OCI-LY1 (cell line): Measurements from ENCODE around the gene BBS12.

ENCODE experiments used
- EZH2 ChIP-seq: fragments of 200-600 bp; sonication (generic), shearing (Covaris generic); IDR thresholded peaks from 2 replicates; pipeline ENCODE4 v1.8.0; 2017; ENCODE audit warnings: borderline replicate concordance, mixed run types, mild to moderate bottlenecking, antibody characterized with exemption, low read length, moderate library complexity, mixed read lengths
- TF ChIP-seq, protein P1 (sequence below): fragments of 200-600 bp; sonication (generic), shearing (Covaris generic); IDR thresholded peaks from 2 replicates; pipeline ENCODE4 v1.5.1; 2017; ENCODE audit warnings: mild to moderate bottlenecking, antibody characterized with exemption, low read length, moderate library complexity, mixed read lengths

DNA sequence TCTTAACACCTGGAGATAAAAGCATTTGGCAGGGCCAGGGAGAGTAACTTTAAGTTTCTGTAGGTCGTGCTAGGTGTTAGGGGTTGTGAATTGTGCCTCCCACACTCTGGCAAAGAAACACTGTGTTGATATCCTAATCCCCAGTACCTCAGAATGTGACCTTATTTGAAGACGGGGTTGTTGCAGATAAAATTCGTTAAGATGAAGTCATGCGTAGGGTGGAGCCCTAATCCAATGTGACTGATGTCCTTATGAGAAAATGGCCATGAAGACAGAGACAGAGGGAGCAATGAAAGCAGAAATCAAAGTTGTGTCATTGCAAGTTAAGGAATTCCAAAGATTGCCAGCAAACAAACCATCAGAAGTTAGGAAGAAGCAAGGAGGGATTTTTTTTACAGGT, 40.5 kb upstream of the BBS12 start:
- TF ChIP-seq, protein P1, sequence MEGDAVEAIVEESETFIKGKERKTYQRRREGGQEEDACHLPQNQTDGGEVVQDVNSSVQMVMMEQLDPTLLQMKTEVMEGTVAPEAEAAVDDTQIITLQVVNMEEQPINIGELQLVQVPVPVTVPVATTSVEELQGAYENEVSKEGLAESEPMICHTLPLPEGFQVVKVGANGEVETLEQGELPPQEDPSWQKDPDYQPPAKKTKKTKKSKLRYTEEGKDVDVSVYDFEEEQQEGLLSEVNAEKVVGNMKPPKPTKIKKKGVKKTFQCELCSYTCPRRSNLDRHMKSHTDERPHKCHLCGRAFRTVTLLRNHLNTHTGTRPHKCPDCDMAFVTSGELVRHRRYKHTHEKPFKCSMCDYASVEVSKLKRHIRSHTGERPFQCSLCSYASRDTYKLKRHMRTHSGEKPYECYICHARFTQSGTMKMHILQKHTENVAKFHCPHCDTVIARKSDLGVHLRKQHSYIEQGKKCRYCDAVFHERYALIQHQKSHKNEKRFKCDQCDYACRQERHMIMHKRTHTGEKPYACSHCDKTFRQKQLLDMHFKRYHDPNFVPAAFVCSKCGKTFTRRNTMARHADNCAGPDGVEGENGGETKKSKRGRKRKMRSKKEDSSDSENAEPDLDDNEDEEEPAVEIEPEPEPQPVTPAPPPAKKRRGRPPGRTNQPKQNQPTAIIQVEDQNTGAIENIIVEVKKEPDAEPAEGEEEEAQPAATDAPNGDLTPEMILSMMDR = no peak
- no peak for TF ChIP-seq EZH2
